Measurements from ENCODE around the gene RAB5B.
"Not testable (repeated sequence)": the region's sequence is repeated elsewhere in the genome, so short reads cannot be mapped to it uniquely, and the experiment has no call there.

Gene RAB5B

GRCh38 chr12:55982319-55982936, 8.6 kb downstream of the RAB5B start:
- H3K4me3 ChIP-seq (ENCODE audit: low read depth, low read length), result no peak overlapping the region
- TF ChIP-seq CTCF (IDR thresholded peaks at IDR 0.05; ENCODE audit: insufficient read depth, low read depth, low read length, missing control alignments), result no peak
- DNase-seq (ENCODE audit: low read depth), result peak; percentile 69

GRCh38 chr12:55983232-55983842, 9.5 kb downstream of the RAB5B start:
- TF ChIP-seq CTCF (IDR thresholded peaks at IDR 0.05; ENCODE audit: insufficient read depth, low read depth, low read length, missing control alignments), result no peak
- no peak for DNase-seq (ENCODE audit: low read depth)
- no peak overlapping the region for H3K4me3 ChIP-seq (ENCODE audit: low read depth, low read length)

- TF ChIP-seq CTCF (IDR thresholded peaks at IDR 0.05; ENCODE audit: insufficient read depth, low read depth, low read length, missing control alignments), result no peak
- no peak for DNase-seq (ENCODE audit: low read depth)
Observed at GRCh38 chr12:55984861-55985260, 11.0 kb downstream of the RAB5B start.

GRCh38 chr12:55985341-55985740, 11.5 kb downstream of the RAB5B start:
- no peak overlapping the region for H3K4me3 ChIP-seq (ENCODE audit: low read depth, low read length)
- no peak for TF ChIP-seq CTCF (IDR thresholded peaks at IDR 0.05; ENCODE audit: insufficient read depth, low read depth, low read length, missing control alignments)
- DNase-seq (ENCODE audit: low read depth), result no peak

More at GRCh38 chr12:55984861-55985260, 11.0 kb downstream of the RAB5B start:
- H3K4me3 ChIP-seq (ENCODE audit: low read depth, low read length), result no peak overlapping the region

- not testable (repeated sequence) for DNase-seq (ENCODE audit: low read depth); H3K4me3 ChIP-seq (ENCODE audit: low read depth, low read length)
Observed at GRCh38 chr12:55985976-55986375, 12.1 kb downstream of the RAB5B start.

- no peak overlapping the region for H3K4me3 ChIP-seq (ENCODE audit: low read depth, low read length)
- TF ChIP-seq CTCF (IDR thresholded peaks at IDR 0.05; ENCODE audit: insufficient read depth, low read depth, low read length, missing control alignments), result no peak
- DNase-seq (ENCODE audit: low read depth), result no peak
Observed at GRCh38 chr12:55991110-55991509, 17.2 kb downstream of the RAB5B start.

- H3K4me3 ChIP-seq (ENCODE audit: low read depth, low read length), result no peak overlapping the region
- TF ChIP-seq CTCF (IDR thresholded peaks at IDR 0.05; ENCODE audit: insufficient read depth, low read depth, low read length, missing control alignments), result no peak
- no peak for DNase-seq (ENCODE audit: low read depth)
Observed at GRCh38 chr12:55993230-55993853, 19.5 kb downstream of the RAB5B start.

Measured in GM12865 (cell line).